GM12874 (cell line): ENCODE data around the gene ARID5A.

ENCODE experiments used
- CTCF ChIP-seq: IDR thresholded peaks from 2 replicates; pipeline ENCODE4 v1.5.1; 2011; ENCODE audit warnings: low read depth, mild to moderate bottlenecking, control low read depth, low read length, moderate library complexity; ENCODE audit not compliant: insufficient read depth

The ARID5A gene

GRCh38 chr2:96541398-96542152 is 5.0 kb downstream of the ARID5A start:
- no peak for TF ChIP-seq CTCF

DNA sequence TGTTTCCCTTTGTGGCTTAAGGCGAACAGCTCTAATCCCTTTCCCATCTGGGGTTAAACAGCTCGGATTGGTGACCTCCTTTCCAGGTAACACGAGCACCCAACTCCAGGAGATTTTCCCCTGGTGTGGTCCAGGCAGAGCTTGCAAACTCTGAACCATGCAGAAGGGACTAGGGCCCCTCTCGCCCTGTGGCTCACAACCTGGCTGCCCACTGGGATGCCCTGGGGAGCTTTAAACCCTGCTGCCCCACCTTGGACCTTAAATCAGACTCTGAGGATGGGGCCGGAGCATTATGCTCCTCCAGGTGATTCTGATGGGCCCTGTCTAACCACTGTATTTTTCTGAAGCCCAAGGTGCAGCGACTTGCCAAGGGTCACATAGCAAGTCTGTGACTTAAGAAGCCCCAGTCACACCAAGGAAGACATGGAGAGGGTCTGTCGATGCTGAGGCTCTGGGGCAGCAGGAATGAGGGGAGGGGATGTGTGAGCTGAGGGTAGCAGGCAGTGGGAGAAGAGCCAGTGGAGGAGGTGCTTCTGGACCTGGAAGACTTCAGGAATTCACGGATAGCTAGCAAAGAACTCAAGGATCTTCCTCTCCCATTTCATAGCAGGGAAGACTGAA is 5.9 kb downstream of the ARID5A start:
- no peak for TF ChIP-seq CTCF

DNA sequence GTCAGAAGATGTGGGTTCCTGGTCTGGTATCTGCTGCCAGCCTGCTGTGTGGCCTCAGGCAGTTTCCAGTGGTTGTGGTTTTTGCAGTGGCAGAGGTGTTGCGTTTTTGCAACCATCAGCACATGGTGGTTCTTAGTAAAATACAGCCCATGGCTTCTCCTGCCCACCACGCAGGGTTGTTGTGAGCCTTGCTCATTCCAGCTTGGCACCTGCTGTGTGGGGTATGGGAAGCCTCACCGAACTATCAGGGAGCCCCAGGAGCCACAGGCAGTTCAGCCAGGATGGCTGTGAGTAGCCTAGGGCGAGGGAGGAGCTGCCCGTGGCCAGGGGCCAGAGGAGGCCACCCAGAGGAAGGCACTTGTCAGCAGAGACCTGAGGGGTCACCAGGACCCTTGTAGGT is 9.8 kb downstream of the ARID5A start:
- TF ChIP-seq CTCF, result no peak

GRCh38 chr2:96546797-96547196 is 10.2 kb downstream of the ARID5A start:
- TF ChIP-seq CTCF, result no peak

DNA sequence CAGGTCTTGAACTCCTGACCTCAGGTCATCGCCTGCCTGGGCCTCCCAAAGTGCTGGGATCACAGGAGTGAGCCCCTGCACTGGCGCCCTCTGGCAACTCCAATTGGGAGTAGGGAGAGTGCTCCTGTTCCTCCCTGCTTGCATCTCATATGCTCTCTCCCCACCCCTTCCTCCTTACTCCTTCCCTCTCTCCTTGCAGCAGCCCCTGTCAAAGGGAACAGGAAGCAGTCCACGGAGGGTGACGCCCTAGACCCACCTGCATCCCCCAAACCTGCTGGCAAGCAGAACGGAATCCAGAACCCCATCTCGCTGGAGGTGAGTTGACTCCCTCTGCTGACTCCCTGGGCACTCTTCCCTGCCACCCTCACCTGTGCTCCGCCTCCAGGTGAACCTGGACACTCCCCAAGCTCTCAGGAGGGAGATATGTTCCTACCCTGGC is 10.7 kb downstream of the ARID5A start:
- no peak for TF ChIP-seq CTCF

- no peak for TF ChIP-seq CTCF
These were observed 11.2 kb downstream of the ARID5A start for GRCh38 chr2:96547731-96548171.

GRCh38 chr2:96548558-96549465 is 12.3 kb downstream of the ARID5A start:
- no peak for TF ChIP-seq CTCF
